A549 treated with Mapracorat at 1 μM for 4 hours (cell line): Measurements from ENCODE around the gene HES3. TPM values are rescaled to one million over a fixed set of nuclear protein-coding genes. Genes with fewer than 3 reads are reported as not detected.

Experiments
- total RNA-seq: library from RNA; stranded (reverse); fragments of 200-300 nt; extraction: Qiagen RNA extraction; gene quantifications from 5 replicates; pipeline ENCODE4 v1.2.3, GENCODE V29; 2022

HES3 gene
- not detected in 5 replicates for total RNA-seq

GRCh38 chr1:6243993-6244392, at the start of gene HES3:
TSS of gene HES3 (plus strand) at chr1:6244179. CDS start at chr1:6244366, 187 bp downstream.

GRCh38 chr1:6199298-6200187, 44.4 kb upstream of the HES3 start, which contains the start of gene RPL22:
TSS of gene RPL22 (minus strand) at chr1:6199595. CDS start at chr1:6199573, 22 bp downstream.

GRCh38 chr1:6205849-6206519, 38.0 kb upstream of the HES3 start, which contains the start of gene RNF207:
TSS of gene RNF207 (plus strand) at chr1:6206119. CDS start at chr1:6206536, 417 bp downstream.

GRCh38 chr1:6260961-6261614, 17.1 kb downstream of the HES3 start, which contains the start of gene GPR153:
TSS of gene GPR153 (minus strand) at chr1:6261098. CDS start at chr1:6254905, 6,193 bp downstream.

Other genes with a start within 250 kb of the HES3 start
- gene KCNAB2, start 198.3 kb upstream of the HES3 start, total RNA-seq, result 7.0 to 8.2 TPM (median 7.7 TPM) in 5 replicates
- gene CHD5, start 63.9 kb upstream of the HES3 start, total RNA-seq, result 1.2 to 2.5 TPM (median 1.4 TPM) in 5 replicates
- 338 to 484 TPM (median 438 TPM) in 5 replicates for gene RPL22, start 44.6 kb upstream of the HES3 start, total RNA-seq
- 7.9 to 17.0 TPM (median 14.1 TPM) in 5 replicates for gene RNF207, start 38.1 kb upstream of the HES3 start, total RNA-seq
- 48.0 to 61.3 TPM (median 58.5 TPM) in 5 replicates for gene ICMT, start 8.2 kb upstream of the HES3 start, total RNA-seq
- 2.6 to 3.7 TPM (median 3.4 TPM) in 5 replicates for gene GPR153, start 16.9 kb downstream of the HES3 start, total RNA-seq
- gene ACOT7, start 149.6 kb downstream of the HES3 start, total RNA-seq, result 68.7 to 103 TPM (median 91.2 TPM) in 5 replicates
- gene HES2, start 175.7 kb downstream of the HES3 start, total RNA-seq, result 2.6 to 5.7 TPM (median 5.2 TPM) in 5 replicates
- 0.55 to 1.0 TPM (median 0.68 TPM) in 5 replicates for gene ESPN, start 180.6 kb downstream of the HES3 start, total RNA-seq
- 2.3 to 4.9 TPM (median 3.4 TPM) in 5 replicates for gene TNFRSF25, start 222.0 kb downstream of the HES3 start, total RNA-seq
- gene PLEKHG5, start 247.5 kb downstream of the HES3 start, total RNA-seq, result 2.6 to 4.9 TPM (median 3.3 TPM) in 5 replicates